Ovary (tissue), 3 donors: ENCODE data around the gene NOX5.

Experiments used
- EP300 ChIP-seq: sonication (generic); formaldehyde crosslinking; IDR thresholded peaks from one replicate; pipeline ENCODE4 v1.6.1; 2017; ENCODE audit warnings: antibody characterized with exemption
- POLR2A ChIP-seq: fragments of 450-650 bp; IDR thresholded peaks from one replicate; pipeline ENCODE4 v1.6.1; 2017; ENCODE audit warnings: antibody characterized with exemption, mild to moderate bottlenecking, moderate library complexity
- TF ChIP-seq, protein P1 (sequence below), 3 donors: fragments of 450-650 bp in 2 of 3; fragments of 200-600 bp in 1 of 3; IDR thresholded peaks; one replicate each; pipeline versions ENCODE4 v1.5.1 to v1.8.0; 2016 to 2022; ENCODE audit warnings: antibody characterized with exemption in 3 of 3, mild to moderate bottlenecking in 1 of 3
- donor health status: DM: no; HTN: no; CAD: no.

DNA sequence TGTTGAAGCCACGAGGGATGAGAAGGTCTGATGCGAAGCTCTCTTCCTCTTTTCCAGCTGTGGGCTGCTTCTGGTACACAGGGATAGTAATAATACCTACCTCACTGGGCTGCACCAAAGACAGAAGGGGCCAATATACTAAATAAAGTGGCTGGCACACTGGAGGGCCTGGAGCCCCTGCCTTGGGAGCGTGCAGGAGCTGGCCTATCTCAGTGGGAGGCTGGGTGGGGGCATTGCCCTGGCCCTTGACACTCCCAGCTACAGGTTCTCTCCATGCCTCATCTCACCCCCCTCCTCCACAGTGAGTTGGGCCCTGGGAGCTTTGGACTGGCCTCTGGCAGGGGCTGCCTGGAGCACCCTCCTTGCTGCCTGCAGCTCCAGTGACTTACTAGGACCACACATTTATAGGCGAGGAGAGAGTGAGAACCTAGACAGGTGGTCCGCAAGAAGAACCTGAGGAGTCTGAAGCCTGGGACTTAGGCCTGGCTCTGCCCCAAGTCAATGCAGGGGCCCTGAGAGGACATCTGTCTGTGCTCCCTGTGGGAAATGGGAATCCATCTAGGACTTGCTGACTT lies 1.6 kb downstream of the NOX5 start:
- TF ChIP-seq, protein P1, sequence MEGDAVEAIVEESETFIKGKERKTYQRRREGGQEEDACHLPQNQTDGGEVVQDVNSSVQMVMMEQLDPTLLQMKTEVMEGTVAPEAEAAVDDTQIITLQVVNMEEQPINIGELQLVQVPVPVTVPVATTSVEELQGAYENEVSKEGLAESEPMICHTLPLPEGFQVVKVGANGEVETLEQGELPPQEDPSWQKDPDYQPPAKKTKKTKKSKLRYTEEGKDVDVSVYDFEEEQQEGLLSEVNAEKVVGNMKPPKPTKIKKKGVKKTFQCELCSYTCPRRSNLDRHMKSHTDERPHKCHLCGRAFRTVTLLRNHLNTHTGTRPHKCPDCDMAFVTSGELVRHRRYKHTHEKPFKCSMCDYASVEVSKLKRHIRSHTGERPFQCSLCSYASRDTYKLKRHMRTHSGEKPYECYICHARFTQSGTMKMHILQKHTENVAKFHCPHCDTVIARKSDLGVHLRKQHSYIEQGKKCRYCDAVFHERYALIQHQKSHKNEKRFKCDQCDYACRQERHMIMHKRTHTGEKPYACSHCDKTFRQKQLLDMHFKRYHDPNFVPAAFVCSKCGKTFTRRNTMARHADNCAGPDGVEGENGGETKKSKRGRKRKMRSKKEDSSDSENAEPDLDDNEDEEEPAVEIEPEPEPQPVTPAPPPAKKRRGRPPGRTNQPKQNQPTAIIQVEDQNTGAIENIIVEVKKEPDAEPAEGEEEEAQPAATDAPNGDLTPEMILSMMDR (IDR thresholded peaks at IDR 0.05) = no peak
- TF ChIP-seq EP300 (no peak), POLR2A (no peak)
